WERI-Rb-1 (cell line): Measurements from ENCODE around the gene GPR150.
A peak's percentile ranks its signal among the peaks of the same experiment; 100 is the strongest.

Experiments
- DNase-seq: peaks from one replicate; pipeline ENCODE4 v3.0.0-alpha.2; 2020
- H3K27ac ChIP-seq: fragments of 250-450 bp; sonication (Bioruptor Pico); 2 replicates; pipeline ENCODE4 v1.5.1; 2020; ENCODE audit warnings: mild to moderate bottlenecking, moderate library complexity
- H3K27me3 ChIP-seq: fragments of 250-450 bp; sonication (Bioruptor Pico); 2 replicates; pipeline ENCODE4 v1.5.1; 2021; ENCODE audit warnings: mild to moderate bottlenecking, low read depth, moderate library complexity; ENCODE audit not compliant: insufficient read depth, severe bottlenecking
- H3K36me3 ChIP-seq: fragments of 250-450 bp; sonication (Bioruptor Pico); 2 replicates; pipeline ENCODE4 v1.5.1; 2020; ENCODE audit warnings: mild to moderate bottlenecking, moderate library complexity
- H3K4me3 ChIP-seq: 2 replicates; pipeline ENCODE4 v1.5.1; 2011; ENCODE audit warnings: low read depth, mild to moderate bottlenecking, control low read depth, low read length
- H3K9me3 ChIP-seq: fragments of 250-450 bp; sonication (Bioruptor Pico); 2 replicates; pipeline ENCODE4 v1.5.1; 2021; ENCODE audit warnings: mild to moderate bottlenecking, moderate library complexity; ENCODE audit not compliant: severe bottlenecking
- TF ChIP-seq, protein P1 (sequence below): IDR thresholded peaks from 2 replicates; pipeline ENCODE4 v1.5.1; 2011; ENCODE audit warnings: low read depth, mild to moderate bottlenecking, control low read depth, inconsistent platforms, low read length

Gene GPR150

DNA sequence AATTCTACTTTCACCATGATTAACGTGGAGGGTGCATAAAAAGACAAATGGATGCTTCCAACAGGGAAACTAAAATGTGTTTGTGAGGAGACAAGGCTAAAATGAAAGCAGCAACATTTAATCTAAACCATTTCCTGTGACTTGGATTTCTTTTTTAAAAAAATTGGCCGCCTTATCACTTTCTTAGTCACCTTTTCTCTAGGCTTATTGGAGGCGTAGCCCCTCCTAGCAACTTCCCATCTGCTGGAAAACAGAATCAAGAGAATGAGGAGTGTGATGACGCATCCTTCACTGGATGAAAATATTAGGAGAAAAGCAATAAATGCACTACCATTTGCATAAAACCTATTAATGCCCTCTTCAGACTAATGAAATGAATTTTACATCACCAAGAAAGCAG lies 791 bp upstream of the GPR150 start:
- no peaks in the 10 kb centered on the region for H3K27me3 ChIP-seq
- no peak overlapping the region for H3K27ac ChIP-seq
- DNase-seq, result no peak
- H3K9me3 ChIP-seq, result no peaks in the 10 kb centered on the region
- TF ChIP-seq, protein P1, sequence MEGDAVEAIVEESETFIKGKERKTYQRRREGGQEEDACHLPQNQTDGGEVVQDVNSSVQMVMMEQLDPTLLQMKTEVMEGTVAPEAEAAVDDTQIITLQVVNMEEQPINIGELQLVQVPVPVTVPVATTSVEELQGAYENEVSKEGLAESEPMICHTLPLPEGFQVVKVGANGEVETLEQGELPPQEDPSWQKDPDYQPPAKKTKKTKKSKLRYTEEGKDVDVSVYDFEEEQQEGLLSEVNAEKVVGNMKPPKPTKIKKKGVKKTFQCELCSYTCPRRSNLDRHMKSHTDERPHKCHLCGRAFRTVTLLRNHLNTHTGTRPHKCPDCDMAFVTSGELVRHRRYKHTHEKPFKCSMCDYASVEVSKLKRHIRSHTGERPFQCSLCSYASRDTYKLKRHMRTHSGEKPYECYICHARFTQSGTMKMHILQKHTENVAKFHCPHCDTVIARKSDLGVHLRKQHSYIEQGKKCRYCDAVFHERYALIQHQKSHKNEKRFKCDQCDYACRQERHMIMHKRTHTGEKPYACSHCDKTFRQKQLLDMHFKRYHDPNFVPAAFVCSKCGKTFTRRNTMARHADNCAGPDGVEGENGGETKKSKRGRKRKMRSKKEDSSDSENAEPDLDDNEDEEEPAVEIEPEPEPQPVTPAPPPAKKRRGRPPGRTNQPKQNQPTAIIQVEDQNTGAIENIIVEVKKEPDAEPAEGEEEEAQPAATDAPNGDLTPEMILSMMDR, result no peak
- H3K36me3 ChIP-seq, result no peaks in the 10 kb centered on the region
- H3K4me3 ChIP-seq, result no peak overlapping the region

DNA sequence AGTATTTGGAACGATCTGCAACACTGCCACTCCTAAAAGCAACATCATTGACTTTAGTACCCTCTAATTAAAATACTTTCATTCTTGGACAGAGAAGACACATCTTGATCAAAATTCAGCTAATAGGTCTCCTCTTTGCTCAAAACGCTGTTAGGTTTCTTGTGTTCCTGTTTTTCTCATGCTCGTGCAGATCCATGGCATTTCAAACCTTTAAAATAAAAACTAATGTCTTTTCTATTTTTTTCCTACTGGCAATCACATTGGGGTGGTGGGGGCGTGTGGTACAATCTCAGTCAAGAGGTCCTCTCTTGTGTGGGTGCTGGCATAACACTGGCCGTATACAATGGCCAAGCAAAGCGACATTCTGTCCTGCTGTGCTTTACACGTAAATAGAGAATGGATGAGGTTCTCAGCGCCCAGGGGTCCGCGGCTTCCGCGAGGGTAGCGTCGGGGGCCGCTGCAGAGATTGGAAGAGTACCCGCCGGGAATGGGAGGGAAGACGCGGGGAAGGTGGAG lies 315 bp upstream of the GPR150 start:
- Histone ChIP-seq H3K4me3 (no peak overlapping the region), H3K27ac (no peak overlapping the region), H3K36me3 (no peaks in the 10 kb centered on the region), H3K9me3 (no peaks in the 10 kb centered on the region), H3K27me3 (no peaks in the 10 kb centered on the region)
- TF ChIP-seq, protein P1, result no peak
- DNase-seq, result no peak

DNA sequence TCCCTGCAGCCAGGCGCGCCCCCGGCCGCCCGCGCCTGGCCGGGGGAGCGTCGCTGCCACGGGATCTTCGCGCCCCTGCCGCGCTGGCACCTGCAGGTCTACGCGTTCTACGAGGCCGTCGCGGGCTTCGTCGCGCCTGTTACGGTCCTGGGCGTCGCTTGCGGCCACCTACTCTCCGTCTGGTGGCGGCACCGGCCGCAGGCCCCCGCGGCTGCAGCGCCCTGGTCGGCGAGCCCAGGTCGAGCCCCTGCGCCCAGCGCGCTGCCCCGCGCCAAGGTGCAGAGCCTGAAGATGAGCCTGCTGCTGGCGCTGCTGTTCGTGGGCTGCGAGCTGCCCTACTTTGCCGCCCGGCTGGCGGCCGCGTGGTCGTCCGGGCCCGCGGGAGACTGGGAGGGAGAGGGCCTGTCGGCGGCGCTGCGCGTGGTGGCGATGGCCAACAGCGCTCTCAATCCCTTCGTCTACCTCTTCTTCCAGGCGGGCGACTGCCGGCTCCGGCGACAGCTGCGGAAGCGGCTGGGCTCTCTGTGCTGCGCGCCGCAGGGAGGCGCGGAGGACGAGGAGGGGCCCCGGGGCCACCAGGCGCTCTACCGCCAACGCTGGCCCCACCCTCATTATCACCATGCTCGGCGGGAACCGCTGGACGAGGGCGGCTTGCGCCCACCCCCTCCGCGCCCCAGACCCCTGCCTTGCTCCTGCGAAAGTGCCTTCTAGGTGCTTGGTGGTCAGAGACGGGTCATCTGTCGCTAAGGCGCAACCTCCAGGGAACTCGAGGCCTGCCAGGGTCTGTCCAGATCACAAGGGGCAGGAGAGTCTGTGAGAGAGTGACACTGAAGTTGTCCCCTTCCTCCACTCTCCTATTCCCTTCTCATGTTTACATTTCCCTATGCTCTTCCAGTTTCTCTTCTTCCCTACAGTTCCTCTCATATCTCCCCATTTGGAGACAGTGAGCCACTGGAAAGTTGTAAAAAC lies 1.3 kb downstream of the GPR150 start:
- Histone ChIP-seq H3K27ac (peak overlapping the region; percentile 68), H3K36me3 (no peaks in the 10 kb centered on the region), H3K9me3 (no peaks in the 10 kb centered on the region), H3K4me3 (peak overlapping the region; percentile 59), H3K27me3 (no peaks in the 10 kb centered on the region)
- DNase-seq, result peak; percentile 74
- TF ChIP-seq, protein P1, result no peak

DNA sequence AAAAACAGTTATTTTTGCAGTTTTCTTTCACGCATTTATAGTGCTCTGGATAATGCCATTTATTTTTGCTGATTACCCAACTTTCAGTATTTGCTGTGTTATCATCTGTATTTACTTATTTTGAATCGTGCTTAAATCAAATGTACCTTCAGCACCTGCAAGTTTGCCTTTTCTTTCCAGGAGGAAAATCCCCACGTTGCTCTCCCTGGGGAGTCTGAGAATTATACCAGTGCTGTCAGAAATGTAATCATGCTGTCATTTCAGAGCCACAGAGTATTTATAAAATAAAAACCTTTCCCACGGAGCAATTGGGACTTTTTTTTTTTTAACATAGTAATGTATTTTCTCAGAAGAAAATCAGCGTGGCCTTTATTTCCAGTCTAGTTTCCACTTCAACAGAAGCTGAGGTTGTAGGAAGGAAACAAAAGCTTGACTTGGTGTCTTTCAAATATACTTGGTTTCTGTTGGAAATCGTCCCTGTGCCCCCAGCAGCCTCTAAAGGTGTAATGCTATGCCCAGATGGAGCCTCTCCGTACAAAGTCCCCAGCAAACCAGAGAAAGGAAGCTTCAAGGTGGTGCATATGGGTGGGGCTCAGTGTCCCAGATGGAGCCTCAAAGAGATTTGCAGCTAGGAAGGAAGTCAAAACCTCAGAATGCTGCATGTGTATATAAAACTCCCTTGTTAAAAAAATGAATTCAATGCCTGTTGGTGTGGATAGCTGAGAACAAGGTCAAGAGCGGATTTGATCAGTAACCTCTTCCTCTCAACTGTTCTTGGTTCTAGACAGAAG lies 2.1 kb downstream of the GPR150 start:
- Histone ChIP-seq H3K27me3 (no peaks in the 10 kb centered on the region), H3K27ac (no peak overlapping the region), H3K4me3 (no peak overlapping the region), H3K9me3 (no peaks in the 10 kb centered on the region), H3K36me3 (no peaks in the 10 kb centered on the region)
- TF ChIP-seq, protein P1, result no peak
- DNase-seq, result no peak

DNA sequence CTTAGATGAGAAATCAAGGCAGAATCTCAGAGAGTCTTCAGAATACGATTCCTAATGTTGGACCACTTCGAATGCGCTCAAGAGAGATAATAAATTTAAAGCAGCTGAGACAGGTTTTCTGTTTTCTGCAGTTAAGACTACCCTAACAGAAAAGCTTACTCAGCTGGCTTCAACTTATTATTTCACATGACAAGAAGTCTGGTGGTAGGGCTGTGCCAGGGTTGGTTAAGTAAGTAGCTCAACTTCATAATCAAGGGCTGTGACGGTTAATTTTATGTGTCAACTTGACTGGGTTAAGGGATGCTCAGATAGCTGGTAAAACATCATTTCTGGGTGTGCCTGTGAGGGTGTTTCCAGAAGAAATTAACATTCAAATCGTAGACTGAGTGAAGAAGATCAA lies 3.8 kb downstream of the GPR150 start:
- no peaks in the 10 kb centered on the region for H3K9me3 ChIP-seq
- no peaks in the 10 kb centered on the region for H3K27me3 ChIP-seq
- no peaks in the 10 kb centered on the region for H3K36me3 ChIP-seq
- TF ChIP-seq, protein P1, result no peak
- no peak overlapping the region for H3K4me3 ChIP-seq
- DNase-seq, result no peak
- no peak overlapping the region for H3K27ac ChIP-seq
